Astrocyte of the cerebellum (primary cell): Measurements from ENCODE around the gene PEX6.
"Not testable (repeated sequence)": the region's sequence is repeated elsewhere in the genome, so short reads cannot be mapped to it uniquely, and the experiment has no call there.

Experiments
- DNase-seq: peaks from one replicate; pipeline ENCODE4 v3.0.0-alpha.2; 2011; ENCODE audit warnings: low read depth
- H3K4me3 ChIP-seq: 2 replicates; pipeline ENCODE4 v1.5.1; 2011; ENCODE audit warnings: mild to moderate bottlenecking, low read depth, low read length, moderate library complexity
- in situ Hi-C: cut with HindIII; loops from 2 replicates; pipeline ENCODE4 v1.10.0; 2017; ENCODE audit warnings: low sequenced_read_pairs
- TF ChIP-seq, protein P1 (sequence below): IDR thresholded peaks from 2 replicates; pipeline ENCODE4 v1.5.1; 2012; ENCODE audit warnings: low read length, low read depth, moderate library complexity, mild to moderate bottlenecking; ENCODE audit errors: missing control alignments

PEX6 gene

DNA sequence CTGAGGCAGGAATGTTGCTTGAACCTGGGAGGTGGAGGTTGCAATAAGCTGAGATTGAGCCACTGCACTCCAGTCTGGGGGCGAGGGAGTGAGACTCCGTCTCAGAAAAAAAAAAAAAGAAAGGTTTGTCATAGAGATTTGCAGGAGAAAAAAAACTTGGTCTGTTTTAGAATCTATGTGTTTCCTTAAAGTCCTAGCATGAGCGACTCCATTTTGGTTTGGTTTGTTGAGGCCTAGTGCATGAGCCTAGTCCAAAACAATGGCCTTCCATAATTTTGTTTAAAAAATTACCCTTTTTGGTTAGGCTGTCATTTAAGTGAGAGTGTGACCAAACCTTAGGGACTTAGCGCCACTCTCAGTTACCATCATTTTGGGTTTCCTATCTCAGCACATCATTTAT is 26.6 kb downstream of the PEX6 start:
- no peak overlapping the region for H3K4me3 ChIP-seq
- DNase-seq, result no peak
- TF ChIP-seq, protein P1, sequence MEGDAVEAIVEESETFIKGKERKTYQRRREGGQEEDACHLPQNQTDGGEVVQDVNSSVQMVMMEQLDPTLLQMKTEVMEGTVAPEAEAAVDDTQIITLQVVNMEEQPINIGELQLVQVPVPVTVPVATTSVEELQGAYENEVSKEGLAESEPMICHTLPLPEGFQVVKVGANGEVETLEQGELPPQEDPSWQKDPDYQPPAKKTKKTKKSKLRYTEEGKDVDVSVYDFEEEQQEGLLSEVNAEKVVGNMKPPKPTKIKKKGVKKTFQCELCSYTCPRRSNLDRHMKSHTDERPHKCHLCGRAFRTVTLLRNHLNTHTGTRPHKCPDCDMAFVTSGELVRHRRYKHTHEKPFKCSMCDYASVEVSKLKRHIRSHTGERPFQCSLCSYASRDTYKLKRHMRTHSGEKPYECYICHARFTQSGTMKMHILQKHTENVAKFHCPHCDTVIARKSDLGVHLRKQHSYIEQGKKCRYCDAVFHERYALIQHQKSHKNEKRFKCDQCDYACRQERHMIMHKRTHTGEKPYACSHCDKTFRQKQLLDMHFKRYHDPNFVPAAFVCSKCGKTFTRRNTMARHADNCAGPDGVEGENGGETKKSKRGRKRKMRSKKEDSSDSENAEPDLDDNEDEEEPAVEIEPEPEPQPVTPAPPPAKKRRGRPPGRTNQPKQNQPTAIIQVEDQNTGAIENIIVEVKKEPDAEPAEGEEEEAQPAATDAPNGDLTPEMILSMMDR, result no peak
- in situ Hi-C loops, result no loop called here

DNA sequence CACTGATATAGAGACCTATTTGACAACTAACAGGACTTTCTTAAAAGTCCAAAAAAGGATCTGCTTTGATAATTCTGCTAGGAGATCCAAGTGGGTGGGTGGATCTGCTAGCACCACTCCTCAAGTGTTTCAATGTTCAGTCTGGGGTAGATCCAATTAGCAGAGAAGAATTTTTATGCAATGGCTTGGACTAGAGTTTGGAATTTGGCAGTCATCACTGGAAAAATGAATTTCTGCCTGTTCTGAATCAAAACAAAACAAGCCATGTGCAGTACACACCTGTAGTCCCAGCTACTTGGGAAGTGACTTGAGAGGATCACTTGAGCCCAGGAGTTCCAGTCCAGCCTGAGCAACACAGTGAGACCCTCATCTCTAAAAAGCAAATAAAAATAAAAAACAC is 31.0 kb downstream of the PEX6 start:
- in situ Hi-C loops, result no loop called here
- H3K4me3 ChIP-seq, result no peak overlapping the region
- DNase-seq, result no peak
- TF ChIP-seq, protein P1, result no peak

DNA sequence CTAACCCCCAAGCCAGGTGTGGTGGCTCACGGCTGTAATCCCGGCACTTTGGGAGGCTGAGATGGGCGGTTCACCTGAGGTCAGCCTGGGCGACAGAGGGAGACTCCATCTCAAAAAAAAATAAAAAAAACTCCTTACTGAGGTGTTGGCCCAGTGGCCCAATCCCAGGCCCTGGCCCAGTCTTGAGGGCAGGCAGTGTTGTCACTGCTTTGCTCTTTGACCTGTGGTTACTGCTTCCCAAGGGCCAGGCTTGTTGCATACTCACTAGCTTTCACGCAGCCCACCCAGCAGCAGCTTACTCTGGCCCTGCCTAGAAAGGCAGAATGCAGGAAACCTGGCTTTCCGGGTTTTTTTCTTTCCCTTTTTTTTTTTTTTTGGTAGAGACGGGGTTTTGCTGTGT is 36.5 kb downstream of the PEX6 start:
- TF ChIP-seq, protein P1, result no peak
- no peak for DNase-seq
- in situ Hi-C loops, result no loop called here
- H3K4me3 ChIP-seq, result no peak overlapping the region

DNA sequence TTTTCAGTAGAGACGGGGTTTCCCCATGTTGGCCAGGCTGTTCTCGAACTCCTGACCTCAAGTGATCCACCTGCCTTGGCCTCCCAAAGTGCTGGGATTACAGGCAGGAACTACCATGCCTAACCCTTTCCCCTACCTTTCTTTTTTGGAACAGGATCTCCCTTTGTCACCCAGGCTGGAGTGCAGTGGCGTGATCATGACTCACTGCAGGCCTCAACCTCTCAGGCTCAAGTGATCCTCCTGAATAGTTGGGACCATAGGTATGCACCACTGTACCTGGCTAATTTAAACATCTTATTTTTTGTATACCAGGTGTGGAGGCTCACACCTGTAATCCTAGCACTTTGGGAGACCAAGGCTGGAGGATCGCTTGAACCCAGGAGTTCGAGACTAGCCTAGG is 37.6 kb downstream of the PEX6 start:
- H3K4me3 ChIP-seq, DNase-seq, in situ Hi-C loops: not testable (repeated sequence)

DNA sequence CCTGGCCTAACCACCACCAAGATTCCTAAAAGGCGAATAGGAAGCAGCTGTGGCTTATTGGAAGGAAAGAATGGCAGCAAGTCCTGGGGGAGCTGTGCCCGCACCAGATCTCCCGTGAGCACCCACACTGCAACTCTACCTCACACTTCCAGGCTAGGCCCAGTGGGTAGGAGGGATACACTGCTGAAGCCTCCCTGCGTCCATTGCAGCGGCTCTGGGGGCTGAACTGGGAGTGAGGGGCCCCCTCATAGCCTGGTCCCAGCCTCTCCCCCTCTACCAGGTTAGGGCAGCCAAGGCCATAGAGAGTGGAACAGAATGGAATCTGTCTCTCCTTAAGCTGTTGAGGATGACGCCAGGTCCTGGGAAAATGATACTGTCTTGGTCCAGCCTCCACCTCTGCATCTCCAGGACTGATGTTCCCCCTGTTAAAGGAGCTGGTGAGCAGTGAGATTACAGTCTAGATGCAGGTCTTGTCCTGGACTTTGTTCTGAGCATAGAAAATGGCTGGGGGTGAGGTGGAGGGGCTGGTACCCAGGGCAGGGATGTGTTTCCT is 38.4 kb downstream of the PEX6 start:
- H3K4me3 ChIP-seq, result no peak overlapping the region
- TF ChIP-seq, protein P1, result no peak
- no peak for DNase-seq
- in situ Hi-C loops, result no loop called here

DNA sequence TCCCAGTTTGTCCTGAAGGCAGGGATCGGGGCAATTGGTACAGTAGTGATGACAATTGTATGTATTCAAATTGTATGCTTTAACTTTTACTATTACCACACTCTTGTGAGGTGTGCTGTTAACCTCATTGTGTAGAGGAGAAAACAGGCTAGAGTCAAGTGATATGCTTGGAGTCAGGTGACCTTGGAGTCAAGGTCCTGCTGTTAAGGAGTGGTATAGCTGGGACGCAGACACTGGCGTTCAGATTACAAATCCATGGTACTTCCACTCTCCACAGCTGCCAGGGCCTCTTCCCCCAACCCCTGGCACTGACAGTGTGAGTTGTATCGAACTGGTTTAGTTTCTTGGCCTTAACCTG is 39.2 kb downstream of the PEX6 start:
- DNase-seq, result no peak
- in situ Hi-C loops, result no loop called here
- no peak overlapping the region for H3K4me3 ChIP-seq
- TF ChIP-seq, protein P1, result no peak

DNA sequence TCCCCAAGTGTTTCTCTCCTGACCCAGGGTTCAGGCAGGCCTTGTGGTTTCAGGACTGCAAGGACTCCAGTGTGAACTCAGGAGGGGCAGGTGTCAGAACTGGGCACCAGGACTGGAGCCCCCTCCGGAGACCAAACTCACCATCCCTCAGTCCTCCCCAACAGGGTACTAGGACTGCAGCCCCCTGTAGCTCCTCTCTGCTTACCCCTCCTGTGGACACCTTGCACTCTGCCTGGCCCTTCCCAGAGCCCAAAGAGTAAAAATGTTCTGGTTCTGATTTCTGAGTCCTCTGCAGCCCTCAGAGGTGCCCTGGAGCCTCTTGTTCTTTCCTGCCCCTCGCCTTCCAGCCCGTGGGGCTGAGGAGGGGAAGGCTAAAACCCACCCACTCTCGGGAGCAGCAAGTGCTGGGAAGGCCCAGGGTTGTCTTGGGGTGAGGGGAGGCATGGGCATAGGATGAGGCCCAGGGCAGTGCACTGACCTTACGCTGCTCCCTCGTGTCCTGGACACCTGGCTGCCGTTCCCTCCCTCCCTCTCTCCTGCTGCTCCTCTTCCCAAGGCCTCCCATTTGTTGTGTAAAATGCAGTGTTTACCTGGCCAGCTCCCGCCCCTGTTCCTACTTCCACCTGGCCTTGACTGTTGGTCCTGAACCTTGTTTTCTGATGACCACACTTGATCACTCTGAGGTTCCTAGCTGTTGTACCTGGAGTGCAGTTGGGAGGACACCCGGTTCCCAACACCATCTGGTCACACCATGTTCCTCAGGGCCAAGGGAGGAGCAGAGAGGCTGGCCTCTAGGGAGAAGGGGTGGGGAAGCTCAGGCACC is 39.8 kb downstream of the PEX6 start:
- no peak for DNase-seq
- TF ChIP-seq, protein P1, result no peak

More for the DNA sequence above, 39.8 kb downstream of the PEX6 start:
- in situ Hi-C loops, result no loop called here
- H3K4me3 ChIP-seq, result no peak overlapping the region
